HG03095 (cell line): ENCODE data around the gene ZNF18.
"Not testable (repeated sequence)": the region's sequence is repeated elsewhere in the genome, so short reads cannot be mapped to it uniquely, and the experiment has no call there.

Experiments used
- ATAC-seq: cut with Tn5 transposase; IDR thresholded peaks from one replicate; pipeline ENCODE4 v1.9.1; 2021; ENCODE audit warnings: moderate library complexity; ENCODE audit not compliant: unreplicated experiment

The ZNF18 gene

DNA sequence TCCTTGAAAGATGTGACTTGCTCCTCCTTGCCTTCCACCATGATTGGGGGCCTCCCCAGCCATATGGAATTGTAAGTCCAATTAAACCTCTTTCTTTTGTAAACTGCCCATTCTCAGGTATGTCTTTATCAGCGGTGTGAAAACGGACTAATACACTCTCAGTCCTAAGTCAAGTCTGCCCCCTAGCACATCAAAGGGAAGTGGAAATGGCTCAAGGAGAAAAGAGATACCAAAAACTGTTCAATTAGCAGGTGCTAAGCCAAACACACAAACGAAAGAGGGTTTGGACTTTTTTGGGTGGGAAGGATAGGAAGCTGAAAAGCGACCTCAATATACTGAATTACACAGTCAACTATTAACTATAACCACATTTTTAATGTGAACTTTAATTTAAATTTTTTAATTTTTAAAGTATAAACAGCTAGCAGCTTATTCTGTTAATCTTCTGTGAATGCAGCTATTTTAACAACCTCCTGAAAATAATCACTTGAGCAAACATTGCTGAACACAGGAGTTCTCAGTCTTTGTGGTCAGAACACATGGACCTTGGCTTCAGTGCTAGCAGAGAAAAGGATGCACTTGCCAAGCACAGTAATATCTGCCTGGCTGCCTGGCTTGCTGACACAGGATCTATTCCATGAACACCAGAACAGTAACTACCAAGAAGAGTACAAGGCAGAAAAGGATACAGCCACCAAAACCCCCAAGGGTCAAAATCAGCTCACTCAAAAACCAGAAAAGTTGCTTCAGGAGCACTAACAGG is 10.9 kb downstream of the ZNF18 start:
- no peak for ATAC-seq

DNA sequence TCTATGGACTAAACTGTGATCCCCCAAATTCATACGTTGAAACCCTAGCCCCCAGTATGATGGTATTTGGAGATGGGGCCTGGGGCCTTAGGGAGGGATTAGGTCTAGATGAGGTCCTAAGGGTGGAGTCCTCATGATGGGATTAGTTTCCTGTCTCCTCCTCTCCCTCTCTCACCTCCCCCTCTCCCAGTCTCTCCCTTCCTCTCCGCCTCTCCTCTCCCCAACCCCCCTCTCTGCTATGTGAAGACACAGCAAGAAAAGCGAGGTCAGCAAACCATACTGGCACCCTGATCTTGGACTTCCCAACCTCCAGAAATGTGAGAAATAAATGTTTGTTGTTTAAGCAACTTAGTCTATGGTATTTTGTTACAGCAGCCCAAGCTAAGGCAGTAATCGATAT is 15.4 kb downstream of the ZNF18 start:
- ATAC-seq: no peak

- no peak for ATAC-seq
These were observed 16.5 kb downstream of the ZNF18 start for GRCh38 chr17:11980813-11981212.

DNA sequence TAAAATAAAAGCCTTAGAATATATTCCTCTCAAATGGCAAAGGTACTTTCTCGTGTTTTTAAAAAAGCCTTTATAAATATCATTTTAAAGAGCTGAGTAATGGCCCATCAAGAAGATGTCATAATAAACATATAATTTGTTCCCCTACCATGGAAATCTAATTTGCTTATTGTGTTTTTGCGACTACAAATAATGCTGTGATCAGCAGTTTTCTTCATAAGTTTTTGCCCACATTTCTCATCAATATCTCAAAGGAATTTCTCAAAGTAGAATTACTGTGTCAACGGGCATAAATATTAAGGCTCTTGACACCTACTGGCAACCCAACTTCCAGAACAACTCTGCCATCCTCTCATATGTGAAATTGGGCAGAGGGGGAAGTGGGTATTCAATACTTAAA is 17.5 kb downstream of the ZNF18 start:
- no peak for ATAC-seq

DNA sequence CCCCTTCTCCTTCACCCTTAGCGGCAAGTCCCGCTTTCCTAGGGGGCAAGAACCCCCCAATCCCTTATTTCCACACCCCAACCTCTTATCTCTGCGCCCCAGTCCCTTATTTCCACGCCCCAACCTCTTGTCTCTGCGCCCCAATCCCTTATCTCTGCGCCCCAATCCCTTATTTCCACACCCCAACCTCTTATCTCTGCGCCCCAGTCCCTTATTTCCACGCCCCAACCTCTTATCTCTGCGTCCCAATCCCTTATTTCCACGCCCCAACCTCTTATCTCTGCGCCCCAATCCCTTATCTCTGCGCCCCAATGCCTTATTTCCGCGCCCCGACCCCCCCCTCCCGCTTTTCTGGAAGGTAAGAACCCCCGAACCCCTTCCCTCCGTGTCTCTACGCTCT is 24.5 kb downstream of the ZNF18 start:
- not testable (repeated sequence) for ATAC-seq

GRCh38 chr17:11969565-11969964 is 27.7 kb downstream of the ZNF18 start:
- ATAC-seq: no peak

- ATAC-seq: no peak
These were observed 42.3 kb downstream of the ZNF18 start for GRCh38 chr17:11954936-11955335.

- ATAC-seq: no peak
These were observed 43.4 kb downstream of the ZNF18 start for GRCh38 chr17:11953924-11954323.

GRCh38 chr17:11952610-11953009 is 44.7 kb downstream of the ZNF18 start:
- ATAC-seq: no peak

DNA sequence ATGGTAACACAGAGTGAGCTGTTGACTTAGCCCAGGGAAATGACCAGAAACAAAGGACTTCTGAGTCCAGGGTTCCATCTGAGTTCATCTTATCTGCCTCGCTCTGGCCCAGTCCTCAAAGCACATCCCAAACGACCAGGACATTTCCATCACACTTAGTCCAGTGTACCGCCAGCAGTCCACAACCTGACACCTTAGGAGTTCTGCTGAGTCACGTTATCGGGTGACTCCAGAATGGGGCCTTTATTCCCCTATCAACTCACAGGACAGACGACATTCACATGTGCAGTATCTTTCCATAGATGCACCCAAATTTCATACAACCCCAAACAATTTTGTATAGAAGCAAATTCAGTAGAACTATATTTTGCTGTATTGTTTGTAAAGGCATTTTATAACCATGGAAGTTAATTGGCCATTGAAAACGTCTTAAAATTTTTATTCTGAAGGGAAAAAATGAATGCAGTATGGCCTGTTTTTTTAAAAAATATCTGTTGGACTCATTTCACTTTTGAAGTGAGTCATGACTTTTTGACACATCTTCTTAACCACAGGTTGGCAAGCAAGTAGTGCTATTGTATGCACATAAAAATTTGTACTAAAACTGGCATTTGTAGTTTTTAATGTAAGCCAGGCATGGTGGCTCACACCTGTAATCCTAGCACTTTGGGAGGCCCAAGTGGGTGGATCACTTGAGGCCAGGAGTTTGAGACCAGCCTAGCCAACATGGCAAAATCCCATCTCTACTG is 46.3 kb downstream of the ZNF18 start:
- ATAC-seq: no peak

- ATAC-seq: not testable (repeated sequence)
These were observed 47.7 kb downstream of the ZNF18 start for GRCh38 chr17:11949571-11949970.

DNA sequence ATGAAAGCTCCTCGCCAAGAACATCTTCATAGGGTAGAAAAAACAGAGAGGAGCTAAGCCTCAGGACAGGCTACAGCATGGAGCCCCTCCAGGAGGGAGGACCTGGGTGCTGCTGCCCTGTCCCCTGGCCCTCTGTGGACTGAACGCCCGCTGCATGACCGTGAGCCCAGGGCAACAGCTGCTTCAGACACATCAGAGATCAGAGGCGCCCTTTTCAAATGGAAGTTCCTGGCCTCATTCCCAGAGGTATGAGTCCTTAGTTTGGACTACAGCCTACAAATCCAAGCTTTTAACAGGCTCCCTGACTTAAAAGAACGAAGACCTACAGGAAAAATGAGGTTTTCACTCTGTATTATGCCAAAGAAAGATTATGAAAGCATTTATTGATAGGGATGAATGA is 48.5 kb downstream of the ZNF18 start:
- no peak for ATAC-seq

DNA sequence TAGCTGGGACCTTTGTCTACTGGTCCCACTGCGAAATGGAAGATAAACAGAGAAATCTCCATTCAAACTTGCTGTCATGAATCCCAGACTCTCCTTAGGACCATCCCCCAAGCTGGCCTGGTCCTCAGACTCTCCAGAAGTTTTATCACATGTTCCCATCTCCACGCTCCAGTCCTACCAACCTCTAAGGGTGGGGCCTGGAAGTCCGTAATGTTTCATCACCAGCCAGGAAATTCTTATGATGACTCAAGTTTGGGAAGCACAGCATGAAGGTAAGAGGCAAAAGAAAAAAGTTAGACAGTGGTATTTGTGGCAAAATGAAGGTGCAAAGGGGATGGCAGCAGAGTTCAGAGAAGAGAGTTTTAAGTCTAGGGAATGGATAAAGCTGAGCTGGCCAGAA is 52.7 kb downstream of the ZNF18 start:
- ATAC-seq: no peak

- no peak for ATAC-seq
These were observed 53.4 kb downstream of the ZNF18 start for GRCh38 chr17:11943759-11944347.

GRCh38 chr17:11943086-11943485 is 54.2 kb downstream of the ZNF18 start:
- ATAC-seq: not testable (repeated sequence)

- no peak for ATAC-seq
These were observed 56.4 kb downstream of the ZNF18 start for GRCh38 chr17:11940904-11941303.

DNA sequence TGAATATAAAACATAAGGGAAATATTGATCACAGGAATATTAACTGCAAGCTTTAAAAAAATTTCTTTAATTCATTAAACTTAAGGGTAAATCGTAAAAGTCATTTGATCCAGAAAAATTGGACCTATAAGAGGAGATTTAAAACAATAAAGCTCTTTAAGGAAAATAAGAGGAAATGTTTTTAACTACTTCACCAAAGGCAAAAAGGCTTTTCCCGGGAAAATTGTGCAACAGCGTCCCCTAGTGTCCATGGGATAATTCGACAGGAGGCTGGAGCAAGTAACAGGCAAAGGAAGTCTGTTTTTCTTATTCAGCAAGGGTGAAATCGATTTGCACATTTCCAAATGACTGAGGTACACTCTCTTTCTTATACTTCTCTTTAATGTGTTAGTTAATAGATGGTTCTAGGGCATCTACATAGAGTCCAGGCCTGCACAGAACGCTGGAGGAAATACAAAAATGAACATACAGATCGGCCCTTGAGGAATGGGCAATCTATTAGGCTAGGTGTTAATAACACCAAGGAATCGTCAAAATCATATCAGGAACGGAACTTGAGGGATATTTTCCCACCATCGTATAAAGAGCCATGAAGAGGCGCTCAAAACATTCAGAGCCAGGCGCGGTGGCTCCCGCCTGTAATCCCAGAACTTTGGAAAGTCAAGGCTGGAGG is 61.4 kb downstream of the ZNF18 start:
- no peak for ATAC-seq

- ATAC-seq: no peak
These were observed 64.9 kb downstream of the ZNF18 start for GRCh38 chr17:11932337-11932898.

DNA sequence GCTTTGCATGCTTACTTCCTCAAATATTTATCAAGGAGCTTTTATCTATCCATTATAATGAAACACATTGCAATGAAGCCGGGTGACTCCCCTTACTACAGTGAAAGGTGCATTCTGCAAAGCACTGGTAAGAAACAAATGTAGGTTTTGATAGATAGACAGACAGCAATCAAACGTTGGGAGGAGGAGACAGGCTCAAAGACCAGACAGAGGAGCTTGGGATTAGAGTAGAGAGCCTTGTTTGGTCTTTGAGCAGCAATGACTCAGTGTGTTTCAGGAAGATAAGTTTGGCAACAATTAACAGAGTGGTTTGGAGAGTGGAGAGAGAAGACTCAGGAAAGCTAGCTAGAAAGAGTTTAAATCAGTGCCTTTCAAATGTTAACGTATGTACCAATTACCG is 68.8 kb downstream of the ZNF18 start:
- ATAC-seq: no peak
